CD4-positive, alpha-beta T cell (primary cell): ENCODE data around the gene CELF4. TPM values are rescaled to one million over a fixed set of nuclear protein-coding genes. Genes with fewer than 3 reads are reported as not detected.

Experiments
- ATAC-seq: fragments of 200-7000 bp; cut with Tn5 transposase; one replicate; pipeline ENCODE4 v1.10.0; 2022; ENCODE audit warnings: mild to moderate bottlenecking; ENCODE audit not compliant: poor library complexity
- CTCF ChIA-PET: fragments of 350-600 bp; sonication (Branson Sonifier 250); formaldehyde crosslinking; loops from one replicate; lab custom pipeline; 2021; ENCODE audit warnings: antibody characterized with exemption, inconsistent platforms; lab: Charles Lee
- POLR2A ChIA-PET: fragments of 350-600 bp; sonication (Branson Sonifier 250); formaldehyde crosslinking; loops from one replicate; lab custom pipeline; 2021; ENCODE audit warnings: antibody characterized with exemption, inconsistent platforms; lab: Charles Lee
- DNase-seq, 14 experiments: peaks; one replicate each; pipeline ENCODE4 v3.0.0-alpha.2; 2013 to 2020; ENCODE audit warnings: mixed read lengths in 2 of 14
- H3K27ac ChIP-seq, 2 donors: one replicate each; pipeline versions ENCODE4 v1.5.1 to v1.7.0; 2013; ENCODE audit warnings: low read length in 2 of 2, low read depth in 1 of 2, mild to moderate bottlenecking in 1 of 2
- H3K27me3 ChIP-seq, 2 experiments: 1 replicate in 1 of 2; 2 replicates in 1 of 2; pipeline versions ENCODE4 v1.6.1 to v1.7.0; 2013; ENCODE audit warnings: low read length in 2 of 2, control low read depth in 1 of 2, mild to moderate bottlenecking in 1 of 2, moderate library complexity in 1 of 2; ENCODE audit not compliant: insufficient read depth in 2 of 2, control insufficient read depth in 1 of 2
- H3K36me3 ChIP-seq: one replicate; pipeline ENCODE4 v1.6.1; 2013; ENCODE audit warnings: low read length, control low read depth; ENCODE audit not compliant: insufficient read depth
- H3K4me1 ChIP-seq: one replicate; pipeline ENCODE4 v1.6.1; 2013; ENCODE audit warnings: low read length, control low read depth; ENCODE audit not compliant: insufficient read depth
- H3K4me3 ChIP-seq: one replicate; pipeline ENCODE4 v1.5.1; 2013; ENCODE audit warnings: mild to moderate bottlenecking, low read length, moderate library complexity
- H3K9me3 ChIP-seq, 2 experiments: 1 replicate in 1 of 2; 2 replicates in 1 of 2; pipeline versions ENCODE4 v1.6.1 to v1.7.0; 2013; ENCODE audit warnings: low read length in 2 of 2, mild to moderate bottlenecking in 2 of 2, control low read depth in 1 of 2, moderate library complexity in 1 of 2; ENCODE audit not compliant: control insufficient read depth in 1 of 2, insufficient read depth in 1 of 2
- H3K27ac Mint-ChIP-seq: one replicate; pipeline ENCODE4 v1.8.0; 2020; ENCODE audit warnings: mixed read lengths
- H3K27me3 Mint-ChIP-seq: one replicate; pipeline ENCODE4 v1.8.0; 2021; ENCODE audit warnings: mixed read lengths
- H3K36me3 Mint-ChIP-seq: one replicate; pipeline ENCODE4 v1.8.0; 2021; ENCODE audit warnings: low read depth, mixed read lengths
- H3K4me1 Mint-ChIP-seq: one replicate; pipeline ENCODE4 v1.8.0; 2021; ENCODE audit warnings: low read depth, mixed read lengths
- H3K4me3 Mint-ChIP-seq: one replicate; pipeline ENCODE4 v1.8.0; 2020; ENCODE audit warnings: mild to moderate bottlenecking, mixed read lengths
- H3K9me3 Mint-ChIP-seq: one replicate; pipeline ENCODE4 v1.8.0; 2020; ENCODE audit warnings: mixed read lengths
- CTCF ChIP-seq: fragments of 200-600 bp; IDR thresholded peaks from one replicate; pipeline ENCODE4 v1.8.0; 2022; ENCODE audit warnings: antibody characterized with exemption, mild to moderate bottlenecking
- intact Hi-C, 2 experiments: fragments of 100-400 bp; cut with DNase I in 1 of 2; cut with micrococcal nuclease in 1 of 2; formaldehyde crosslinking; loops; one replicate each; pipeline versions ENCODE4 v1.15.1 to v1.9.0; 2023 to 2025; cut with DNase I, micrococcal nuclease
- total RNA-seq, 174 experiments: library from RNA in 2 of 174; stranded (reverse) in 2 of 174; gene quantifications; one replicate each; pipeline ENCODE4 v1.2.3 and lab custom pipeline; 2021 to 2026

Gene CELF4
- total RNA-seq, 2 experiments from 2014 or later = not detected

DNA sequence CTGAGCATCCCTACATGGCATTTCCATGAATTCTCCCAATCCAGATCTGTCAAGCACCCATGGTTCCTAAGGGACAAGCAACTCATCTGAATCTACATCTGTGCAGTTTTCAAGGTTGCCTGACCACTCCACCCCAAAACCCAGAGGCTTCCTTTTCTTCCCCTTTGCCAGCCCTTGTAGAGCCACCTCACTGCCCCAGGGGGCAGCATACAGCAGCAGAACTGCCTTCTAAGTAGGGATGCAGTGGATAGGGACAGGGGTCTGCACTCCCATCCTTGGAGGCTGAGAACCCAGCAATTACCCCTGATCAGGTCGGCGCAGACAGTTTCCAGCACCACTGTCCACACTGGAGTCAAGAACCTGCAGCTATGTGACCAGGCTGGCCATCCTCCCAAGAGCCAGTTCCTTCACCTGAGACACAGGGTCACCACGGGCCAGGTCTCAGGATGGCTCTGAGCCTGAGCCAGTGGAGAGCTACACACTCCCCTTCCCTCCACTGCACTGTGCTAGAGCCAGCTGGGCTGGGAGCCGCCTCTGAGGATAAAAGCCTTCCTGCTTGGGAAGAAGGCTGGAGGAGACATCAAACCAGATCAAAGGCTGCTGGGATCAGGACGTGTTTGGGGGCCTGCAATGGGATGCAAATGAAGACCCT, 283.1 kb downstream of the CELF4 start:
- Mint-ChIP-seq H3K27me3 (peaks cover 20% of the 10 kb centered on the region), H3K4me1 (no peaks in the 10 kb centered on the region)
- POLR2A ChIA-PET = no interaction called here

DNA sequence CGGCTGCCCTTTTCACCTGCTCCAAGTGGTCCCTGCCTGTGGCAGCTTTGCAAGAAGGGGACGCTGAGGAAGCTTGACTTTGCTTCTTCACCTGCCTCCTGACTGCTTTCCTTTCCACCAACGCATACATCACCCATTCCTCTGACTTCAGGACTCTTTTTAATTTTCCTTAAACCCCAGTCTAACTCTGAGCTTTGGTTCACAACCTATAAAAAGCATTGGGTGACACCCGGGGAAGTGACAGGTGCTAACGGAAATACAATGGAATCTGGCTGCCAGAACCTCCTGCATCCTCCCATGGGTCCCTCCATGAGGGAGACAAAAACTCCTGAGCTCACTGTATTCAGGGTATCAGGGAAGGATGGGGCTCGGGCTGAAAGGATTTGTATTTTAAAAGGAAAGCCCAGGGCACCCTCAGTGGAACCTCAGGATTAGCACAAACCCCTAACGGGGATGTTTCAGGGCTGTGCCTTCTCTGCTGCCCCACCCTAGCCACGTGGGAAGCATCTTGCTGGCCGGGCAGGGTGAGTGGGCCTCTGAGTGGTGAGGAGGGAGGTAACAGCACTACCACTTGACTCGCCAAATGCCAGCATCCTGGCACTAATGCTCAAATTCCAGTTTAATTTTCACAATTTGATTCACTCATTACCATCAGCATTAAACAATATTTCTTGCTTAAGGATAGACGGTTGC, 284.8 kb downstream of the CELF4 start:
- H3K27me3 ChIP-seq = peaks cover 7 to 8% of the 10 kb centered on the region in 2 experiments
- H3K4me1 Mint-ChIP-seq = no peaks in the 10 kb centered on the region
- no peak overlapping the region for H3K4me3 ChIP-seq
- H3K27me3 Mint-ChIP-seq = peaks cover 30% of the 10 kb centered on the region
- ChIA-PET CTCF (no interaction called here), POLR2A (no interaction called here)
- no peaks in the 10 kb centered on the region for H3K4me1 ChIP-seq
- H3K9me3 Mint-ChIP-seq = no peaks in the 10 kb centered on the region
- ATAC-seq (no peak), DNase-seq (no peak)
- H3K36me3 ChIP-seq = no peaks in the 10 kb centered on the region
- H3K36me3 Mint-ChIP-seq = no peaks in the 10 kb centered on the region
- no peak overlapping the region for H3K27ac ChIP-seq
- no peak overlapping the region for H3K27ac Mint-ChIP-seq
- no peak for TF ChIP-seq CTCF
- H3K4me3 Mint-ChIP-seq = no peak overlapping the region
- intact Hi-C loops = no loop called here
- peaks cover 0 to 10% of the 10 kb centered on the region in 2 experiments for H3K9me3 ChIP-seq

More for the DNA sequence above, 283.1 kb downstream of the CELF4 start:
- Histone ChIP-seq H3K36me3 (no peaks in the 10 kb centered on the region), H3K9me3 (peaks cover 0 to 13% of the 10 kb centered on the region in 2 experiments), H3K27me3 (no peaks in the 10 kb centered on the region), H3K4me3 (no peak overlapping the region), H3K27ac (no peak overlapping the region), H3K4me1 (no peaks in the 10 kb centered on the region)
- intact Hi-C loops = no loop called here
- Mint-ChIP-seq H3K36me3 (no peaks in the 10 kb centered on the region), H3K9me3 (no peaks in the 10 kb centered on the region), H3K27ac (no peak overlapping the region), H3K4me3 (no peak overlapping the region)
- TF ChIP-seq CTCF = no peak
- ATAC-seq = no peak
- DNase-seq = no peak
- CTCF ChIA-PET = no interaction called here

- DNase-seq (no peak), ATAC-seq (no peak)
- H3K36me3 ChIP-seq = no peaks in the 10 kb centered on the region
- ChIA-PET POLR2A (no interaction called here), CTCF (no interaction called here)
- peaks cover 47% of the 10 kb centered on the region for H3K27me3 Mint-ChIP-seq
- H3K4me1 Mint-ChIP-seq = no peaks in the 10 kb centered on the region
- intact Hi-C loops = no loop called here
- no peak overlapping the region for H3K27ac Mint-ChIP-seq
- no peaks in the 10 kb centered on the region for H3K4me1 ChIP-seq
- peaks cover 0 to 34% of the 10 kb centered on the region in 2 experiments for H3K9me3 ChIP-seq
- no peak overlapping the region for H3K4me3 ChIP-seq
- no peak for TF ChIP-seq CTCF
- no peaks in the 10 kb centered on the region for H3K36me3 Mint-ChIP-seq
- H3K9me3 Mint-ChIP-seq = no peaks in the 10 kb centered on the region
- H3K27ac ChIP-seq = no peak overlapping the region
- H3K27me3 ChIP-seq = peaks cover 24 to 29% of the 10 kb centered on the region in 2 experiments
- no peak overlapping the region for H3K4me3 Mint-ChIP-seq
Measured at GRCh38 chr18:37277804-37278203, 287.8 kb downstream of the CELF4 start.
